ENCODE results near the gene SCYL3.

DNA sequence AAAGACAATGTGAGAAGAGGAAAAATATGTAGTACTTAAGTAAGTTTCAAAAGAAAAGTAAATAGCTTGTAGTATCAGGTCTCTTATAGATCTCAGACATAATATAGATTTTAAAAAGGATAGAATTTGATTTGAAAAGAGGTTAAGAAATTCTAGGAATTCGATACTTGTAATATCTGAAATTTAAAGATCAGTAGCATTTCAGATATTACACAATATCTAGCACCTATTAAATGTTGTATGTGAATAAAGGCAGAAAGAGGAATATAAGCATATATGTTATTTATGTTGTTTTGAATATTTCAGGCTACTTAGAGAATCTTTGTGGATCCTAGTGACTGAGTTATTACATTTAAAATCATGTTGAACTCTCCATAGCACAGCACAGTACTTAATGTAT, 64.0 kb downstream of the SCYL3 start:
- TF ChIP-seq NFE2L2 (IDR thresholded peaks at IDR 0.05; ENCODE audit: low read length): no peak
- TF ChIP-seq CTCF (CRISPR knock-in tag; IDR thresholded peaks at IDR 0.05): no peak
- no peak for TF ChIP-seq ESRRA (CRISPR knock-in tag; IDR thresholded peaks at IDR 0.05; ENCODE audit: low read depth)
- TF ChIP-seq MTA3 (CRISPR knock-in tag; IDR thresholded peaks at IDR 0.05): no peak
- TF ChIP-seq MED13 (CRISPR knock-in tag; IDR thresholded peaks at IDR 0.05): no peak
- TF ChIP-seq PHB2 (IDR thresholded peaks at IDR 0.05; ENCODE audit: partially characterized antibody): no peak
- no peak for TF ChIP-seq MBD4 (IDR thresholded peaks at IDR 0.05; ENCODE audit: borderline replicate concordance, low read length)
- TF ChIP-seq ZNF574 (CRISPR knock-in tag; IDR thresholded peaks at IDR 0.05): no peak
- TF ChIP-seq ATF7 (IDR thresholded peaks at IDR 0.05): no peak
- no peak for TF ChIP-seq ATF7 (CRISPR knock-in tag; IDR thresholded peaks at IDR 0.05)

All from HepG2 (cell line).